ENCODE measurements around the gene CBX6. TPM values are rescaled to one million over a fixed set of nuclear protein-coding genes. Genes with fewer than 3 reads are reported as not detected.

The CBX6 gene
- total RNA-seq, 2 experiments from 2014 or later = 56.0 to 60.5 TPM

Other genes with a start within 250 kb of the CBX6 start
- gene FAM227A, start 215.8 kb downstream of the CBX6 start, total RNA-seq = under 1 TPM in 1 of 2 experiments, not detected in 1; 0.02 TPM
- 10 to 100 TPM; 10.2 to 11.0 TPM for gene CBY1, start 215.6 kb downstream of the CBX6 start, total RNA-seq
- gene TOMM22, start 190.3 kb downstream of the CBX6 start, total RNA-seq = 10 to 100 TPM; 83.0 to 88.9 TPM
- gene JOSD1, start 171.3 kb downstream of the CBX6 start, total RNA-seq = 10 to 100 TPM; 56.4 to 61.8 TPM
- gene GTPBP1, start 166.3 kb downstream of the CBX6 start, total RNA-seq = 10 to 100 TPM; 68.5 to 77.1 TPM
- 100 to 1,000 TPM; 582 to 702 TPM for gene SUN2, start 116.2 kb downstream of the CBX6 start, total RNA-seq
- 10 to 100 TPM in 1 of 2 experiments, 1 to 10 TPM in 1; 7.9 to 10.2 TPM for gene DNAL4, start 78.1 kb downstream of the CBX6 start, total RNA-seq
- 1 to 10 TPM; 1.1 to 1.2 TPM for gene NPTXR, start 28.2 kb downstream of the CBX6 start, total RNA-seq
- not detected for gene APOBEC3A, start 85.4 kb upstream of the CBX6 start, total RNA-seq
- 1 to 10 TPM; 8.7 to 8.8 TPM for gene APOBEC3B, start 110.1 kb upstream of the CBX6 start, total RNA-seq
- gene APOBEC3C, start 142.0 kb upstream of the CBX6 start, total RNA-seq = 100 to 1,000 TPM; 111 to 144 TPM
- gene APOBEC3D, start 148.9 kb upstream of the CBX6 start, total RNA-seq = 10 to 100 TPM; 34.7 to 39.7 TPM
- 10 to 100 TPM; 27.9 to 33.8 TPM for gene APOBEC3F, start 168.6 kb upstream of the CBX6 start, total RNA-seq
- 10 to 100 TPM; 89.6 to 96.4 TPM for gene APOBEC3G, start 205.1 kb upstream of the CBX6 start, total RNA-seq
- gene APOBEC3H, start 225.0 kb upstream of the CBX6 start, total RNA-seq = 10 to 100 TPM; 46.0 to 54.3 TPM

All from activated CD4-positive, alpha-beta T cell treated with anti-CD3 and anti-CD28 coated beads, Interleukin-2, amount 10 ng/mL, durations not matched to agents 7 days and 5 days (primary cell).